MCF 10A (cell line): ENCODE results near the gene NHSL2. TPM values are rescaled to one million over a fixed set of nuclear protein-coding genes. Genes with fewer than 3 reads are reported as not detected.

ENCODE experiments used
- BruUV-seq: library from RNA; stranded (reverse); fragments of 400-500 nt; replicated peaks from 2 replicates; lab custom pipeline; 2021; lab: Mats Ljungman, UMichigan
- CTCF ChIA-PET: fragments of 300-600 bp; sonication (Branson Sonifier 250); formaldehyde crosslinking; extraction: SDS; loops from one replicate; lab custom pipeline; 2021; ENCODE audit warnings: antibody characterized with exemption, inconsistent platforms; lab: Yijun Ruan, JAX
- POLR2A ChIA-PET: fragments of 300-600, 350-650 bp; sonication (Branson Sonifier 250); formaldehyde crosslinking; extraction: SDS; loops from one replicate; lab custom pipeline; 2020; ENCODE audit warnings: antibody characterized with exemption, inconsistent platforms; lab: Yijun Ruan, JAX
- DNase-seq: peaks from one replicate; pipeline ENCODE4 v3.0.0-alpha.2; 2018; ENCODE audit not compliant: unreplicated experiment
- H3K27ac Mint-ChIP-seq: one replicate; pipeline ENCODE4 v1.8.0; 2022; ENCODE audit warnings: mild to moderate bottlenecking, low read depth, mixed read lengths; ENCODE audit not compliant: unreplicated experiment
- H3K27me3 Mint-ChIP-seq: one replicate; pipeline ENCODE4 v1.8.0; 2022; ENCODE audit warnings: mixed read lengths; ENCODE audit not compliant: insufficient read depth, unreplicated experiment
- H3K36me3 Mint-ChIP-seq: one replicate; pipeline ENCODE4 v1.8.0; 2022; ENCODE audit warnings: mild to moderate bottlenecking, moderate library complexity, mixed read lengths; ENCODE audit not compliant: insufficient read depth, unreplicated experiment
- H3K4me1 Mint-ChIP-seq: one replicate; pipeline ENCODE4 v1.8.0; 2022; ENCODE audit warnings: mixed read lengths; ENCODE audit not compliant: insufficient read depth, unreplicated experiment
- H3K4me3 Mint-ChIP-seq: one replicate; pipeline ENCODE4 v1.8.0; 2022; ENCODE audit warnings: mild to moderate bottlenecking, moderate library complexity, mixed read lengths; ENCODE audit not compliant: unreplicated experiment
- H3K9me3 Mint-ChIP-seq: one replicate; pipeline ENCODE4 v1.8.0; 2022; ENCODE audit warnings: mixed read lengths; ENCODE audit not compliant: unreplicated experiment
- CTCF ChIP-seq: fragments of 200-600 bp; IDR thresholded peaks from one replicate; pipeline ENCODE4 v1.8.0; 2022; ENCODE audit warnings: antibody characterized with exemption, mild to moderate bottlenecking; ENCODE audit not compliant: unreplicated experiment
- intact Hi-C: fragments of 100-400 bp; cut with micrococcal nuclease; formaldehyde crosslinking; loops from 2 replicates; pipeline ENCODE4 v1.14.1; 2022
- total RNA-seq: library from RNA; stranded (reverse); gene quantifications from 2 replicates; pipeline ENCODE4 v1.2.3, GENCODE V29; 2022

NHSL2 gene
- total RNA-seq, 1 experiment from 2014 or later = not detected

GRCh38 chrX:72001906-72002305 lies 91.3 kb downstream of the NHSL2 start:
- ChIA-PET POLR2A (no interaction called here), CTCF (interaction anchor here (0.7 to 2.0 kb wide), 4 partner anchors 10 to 125 kb away, joined by 3 to 17 read pairs (median 4); no protein-coding TSS in a partner anchor)
- Mint-ChIP-seq H3K4me3 (no peak overlapping the region), H3K4me1 (no peaks in the 10 kb centered on the region), H3K36me3 (no peaks in the 10 kb centered on the region), H3K9me3 (no peaks in the 10 kb centered on the region), H3K27ac (no peak overlapping the region), H3K27me3 (peaks cover 88% of the 10 kb centered on the region)
- intact Hi-C loops = no loop called here
- DNase-seq = no peak
- no TSS peak for BruUV-seq
- no peak for TF ChIP-seq CTCF

DNA sequence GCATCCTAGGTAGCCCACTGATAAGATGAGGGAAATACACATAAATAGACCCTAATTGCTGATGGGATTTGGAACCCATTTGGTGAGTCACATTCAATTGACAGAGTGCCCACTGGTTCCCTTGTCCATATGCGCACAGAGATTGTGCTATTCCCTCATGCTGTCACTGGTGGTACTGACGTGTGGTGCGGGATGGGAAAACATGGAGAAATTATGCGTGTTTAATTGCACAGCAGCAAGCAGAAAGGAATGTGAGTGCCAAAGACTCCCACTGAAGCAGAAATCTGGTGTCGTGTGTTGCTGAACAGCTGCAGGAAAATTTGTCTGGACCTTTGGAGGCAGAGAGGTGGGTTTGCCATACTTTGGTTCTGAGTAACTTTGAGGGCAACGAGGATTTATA lies 92.2 kb downstream of the NHSL2 start:
- H3K36me3 Mint-ChIP-seq = no peaks in the 10 kb centered on the region
- H3K27me3 Mint-ChIP-seq = peaks cover 88% of the 10 kb centered on the region
- H3K4me1 Mint-ChIP-seq = no peaks in the 10 kb centered on the region
- intact Hi-C loops = no loop called here
- H3K27ac Mint-ChIP-seq = no peak overlapping the region
- no peak for DNase-seq
- H3K4me3 Mint-ChIP-seq = no peak overlapping the region
- ChIA-PET CTCF (interaction anchor here (0.5 to 2.0 kb wide), 3 partner anchors 15 to 128 kb away, joined by 4 to 17 read pairs (median 5); no protein-coding TSS in a partner anchor), POLR2A (no interaction called here)
- no TSS peak for BruUV-seq
- H3K9me3 Mint-ChIP-seq = no peaks in the 10 kb centered on the region
- TF ChIP-seq CTCF = no peak

DNA sequence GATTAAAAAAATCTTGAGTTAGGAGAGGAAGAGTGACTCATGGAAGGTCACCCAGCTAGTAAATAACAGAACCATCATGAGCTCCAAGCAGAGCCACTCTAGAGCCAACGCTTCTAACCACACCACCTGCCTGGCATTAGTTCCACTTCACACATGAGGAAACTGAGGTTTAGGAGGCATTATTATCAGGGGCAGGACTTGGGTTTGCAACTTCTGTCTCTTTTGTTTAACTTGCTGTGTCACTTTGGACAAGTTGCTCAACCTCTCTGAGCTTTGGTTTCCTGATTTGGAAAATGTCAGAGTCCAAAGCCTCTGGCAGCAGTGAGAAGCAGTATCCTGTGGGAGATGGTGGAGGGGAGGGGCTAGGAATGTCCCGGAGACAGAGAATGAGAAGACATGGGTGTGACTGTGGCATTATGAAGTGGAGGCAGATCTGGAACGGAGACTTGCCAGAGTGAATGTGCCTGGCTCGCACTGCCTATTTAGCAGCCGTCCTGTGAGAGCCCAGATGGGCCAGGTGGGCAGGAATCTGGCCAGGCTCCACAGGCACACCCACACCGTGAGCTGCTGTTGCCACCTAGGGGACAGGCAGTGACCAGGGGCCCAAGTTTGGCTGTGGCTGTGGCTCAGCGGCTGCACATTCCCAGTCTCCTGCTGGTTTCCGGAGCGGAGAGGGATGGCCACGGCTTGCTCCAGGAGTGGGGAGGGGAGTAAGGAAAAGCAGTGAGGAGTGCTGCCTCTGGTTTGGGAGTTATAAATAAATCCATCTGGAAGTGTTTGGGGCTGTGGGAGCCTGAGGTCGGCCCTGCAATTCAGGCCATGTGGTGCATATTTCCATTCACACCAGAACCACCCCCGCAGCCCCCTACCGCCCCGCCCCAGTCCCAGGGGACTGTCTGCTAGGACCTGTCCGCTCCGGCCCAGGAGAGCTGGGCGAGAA lies 93.4 kb downstream of the NHSL2 start:
- no peaks in the 10 kb centered on the region for H3K4me1 Mint-ChIP-seq
- intact Hi-C loops = no loop called here
- no peak overlapping the region for H3K4me3 Mint-ChIP-seq
- ChIA-PET CTCF (interaction anchor here (0.6 to 1.3 kb wide), 4 partner anchors 14 to 117 kb away, joined by 3 to 5 read pairs (median 3); no protein-coding TSS in a partner anchor), POLR2A (no interaction called here)
- BruUV-seq = no TSS peak
- no peaks in the 10 kb centered on the region for H3K36me3 Mint-ChIP-seq
- no peak for DNase-seq
- peaks cover 88% of the 10 kb centered on the region for H3K27me3 Mint-ChIP-seq
- no peak for TF ChIP-seq CTCF
- H3K27ac Mint-ChIP-seq = no peak overlapping the region
- H3K9me3 Mint-ChIP-seq = no peaks in the 10 kb centered on the region

GRCh38 chrX:72005046-72005445 lies 94.4 kb downstream of the NHSL2 start:
- H3K9me3 Mint-ChIP-seq = no peaks in the 10 kb centered on the region
- POLR2A ChIA-PET = no interaction called here
- no peaks in the 10 kb centered on the region for H3K36me3 Mint-ChIP-seq
- CTCF ChIA-PET = interaction anchor here (1.3 kb wide), 1 partner anchor 17 kb away, joined by 5 read pairs; no protein-coding TSS in a partner anchor
- BruUV-seq = no TSS peak
- H3K27me3 Mint-ChIP-seq = peaks cover 92% of the 10 kb centered on the region
- intact Hi-C loops = no loop called here
- no peak overlapping the region for H3K4me3 Mint-ChIP-seq
- H3K4me1 Mint-ChIP-seq = no peaks in the 10 kb centered on the region
- no peak for TF ChIP-seq CTCF
- no peak for DNase-seq
- no peak overlapping the region for H3K27ac Mint-ChIP-seq
